HG03196 (cell line): ENCODE data around the gene NDUFAF4.
A peak's percentile ranks its signal among the peaks of the same experiment; 100 is the strongest.

ENCODE experiments used
- ATAC-seq: cut with Tn5 transposase; IDR thresholded peaks from one replicate; pipeline ENCODE4 v1.9.1; 2021; ENCODE audit not compliant: unreplicated experiment

The NDUFAF4 gene

GRCh38 chr6:96899451-96899998, 1.8 kb upstream of the NDUFAF4 start:
- no peak for ATAC-seq

GRCh38 chr6:96899019-96899418, 1.3 kb upstream of the NDUFAF4 start:
- no peak for ATAC-seq

- no peak for ATAC-seq
These were observed 655 bp upstream of the NDUFAF4 start for GRCh38 chr6:96898241-96898851.

GRCh38 chr6:96889146-96889545, 8.5 kb downstream of the NDUFAF4 start:
- ATAC-seq = no peak

GRCh38 chr6:96888745-96889144, 8.9 kb downstream of the NDUFAF4 start:
- ATAC-seq = no peak

GRCh38 chr6:96886519-96886918, 11.2 kb downstream of the NDUFAF4 start:
- no peak for ATAC-seq

GRCh38 chr6:96885187-96885631, 12.5 kb downstream of the NDUFAF4 start:
- peak; percentile 80 for ATAC-seq

- no peak for ATAC-seq
These were observed 19.5 kb downstream of the NDUFAF4 start for GRCh38 chr6:96878143-96878542.

- ATAC-seq = no peak
These were observed 20.7 kb downstream of the NDUFAF4 start for GRCh38 chr6:96876886-96877545.

GRCh38 chr6:96872976-96873375, 24.7 kb downstream of the NDUFAF4 start:
- no peak for ATAC-seq

GRCh38 chr6:96865055-96865405, 32.7 kb downstream of the NDUFAF4 start:
- ATAC-seq = no peak

GRCh38 chr6:96864216-96865054, 33.3 kb downstream of the NDUFAF4 start:
- no peak for ATAC-seq

- ATAC-seq = no peak
These were observed 35.1 kb downstream of the NDUFAF4 start for GRCh38 chr6:96862560-96862959.

- ATAC-seq = no peak
These were observed 36.1 kb downstream of the NDUFAF4 start for GRCh38 chr6:96861588-96861987.

- no peak for ATAC-seq
These were observed 40.8 kb downstream of the NDUFAF4 start for GRCh38 chr6:96856856-96857255.

GRCh38 chr6:96853083-96853482, 44.6 kb downstream of the NDUFAF4 start:
- no peak for ATAC-seq

GRCh38 chr6:96852605-96853004, 45.1 kb downstream of the NDUFAF4 start:
- ATAC-seq = no peak

GRCh38 chr6:96851858-96852257, 45.8 kb downstream of the NDUFAF4 start:
- ATAC-seq = no peak

GRCh38 chr6:96849615-96850014, 48.1 kb downstream of the NDUFAF4 start:
- ATAC-seq = no peak

GRCh38 chr6:96844530-96844929, 53.2 kb downstream of the NDUFAF4 start:
- peak; percentile 61 for ATAC-seq

GRCh38 chr6:96841345-96841744, 56.3 kb downstream of the NDUFAF4 start:
- ATAC-seq = no peak
